ENCODE results near the gene RBM42. TPM values are rescaled to one million over a fixed set of nuclear protein-coding genes. Genes with fewer than 3 reads are reported as not detected.

The RBM42 gene
- total RNA-seq, 1 experiment from 2014 or later: 81.6 TPM

DNA sequence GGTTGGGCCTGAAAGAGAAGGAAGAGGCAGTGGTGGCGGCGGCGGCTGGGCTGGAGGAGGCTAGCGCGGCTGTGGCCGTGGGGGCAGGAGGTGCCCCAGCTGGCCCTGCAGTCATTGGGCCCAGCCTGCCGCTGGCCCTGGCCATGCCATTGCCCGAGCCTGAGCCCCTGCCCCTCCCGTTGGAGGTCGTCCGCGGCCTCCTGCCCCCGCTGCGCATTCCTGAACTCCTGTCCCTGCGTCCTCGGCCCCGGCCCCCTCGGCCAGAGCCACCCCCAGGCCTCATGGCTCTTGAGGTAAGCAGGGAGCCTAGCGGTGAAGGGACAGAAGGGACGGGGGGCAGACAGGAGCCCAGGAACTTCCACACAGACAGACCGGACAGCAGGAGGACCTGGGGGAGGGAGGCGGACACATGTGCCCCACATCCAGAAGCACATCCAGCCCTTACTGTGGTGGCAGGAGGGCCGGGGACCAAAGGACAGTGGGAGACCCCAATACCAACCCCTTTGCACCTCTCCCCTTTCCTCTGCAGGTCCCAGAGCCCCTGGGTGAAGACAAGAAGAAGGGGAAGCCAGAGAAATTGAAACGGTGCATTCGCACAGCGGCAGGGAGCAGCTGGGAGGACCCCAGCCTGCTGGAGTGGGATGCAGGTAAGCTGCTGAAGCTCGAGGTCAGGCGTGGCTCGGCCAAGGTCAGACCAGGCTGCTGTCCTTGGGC, 5.0 kb downstream of the RBM42 start:
- CTCF ChIA-PET: no interaction called here
- no peak overlapping the region for H3K9ac ChIP-seq (ENCODE audit: low read length)
- no peak for ATAC-seq

DNA sequence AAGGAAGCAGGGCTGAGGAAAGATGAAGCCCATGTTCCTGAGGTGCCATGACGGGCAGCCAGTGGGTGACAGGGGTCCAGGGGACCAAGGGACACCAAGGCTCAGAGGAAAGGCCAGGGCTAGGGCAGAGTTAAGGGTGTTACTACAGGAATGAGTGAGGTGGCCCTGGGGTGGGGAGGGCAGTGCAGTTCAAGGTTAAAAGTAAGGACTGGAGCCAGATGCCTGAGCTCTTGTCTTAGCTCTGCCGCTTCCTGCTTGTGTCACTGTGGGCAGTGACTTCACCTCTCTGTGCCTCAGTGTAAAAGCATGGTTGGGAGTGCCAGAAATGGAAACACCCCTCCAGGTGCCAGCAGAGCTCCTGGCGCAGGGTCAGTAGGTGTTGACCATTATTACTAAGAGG, 7.8 kb downstream of the RBM42 start:
- no peaks in the 10 kb centered on the region; the same call in 1 of the 2 replicates for H3K36me3 ChIP-seq (ENCODE audit: low read depth, low read length)
- H3K4me3 ChIP-seq (ENCODE audit: low read length): no peak overlapping the region
- no peaks in the 10 kb centered on the region for H3K9me3 ChIP-seq (ENCODE audit: low read length)
- no peak for TF ChIP-seq EZH2 (IDR thresholded peaks at IDR 0.05; ENCODE audit: low read length, unreplicated experiment)
- no peak for TF ChIP-seq CTCF (conservative IDR thresholded peaks at IDR 0.05; ENCODE audit: low read depth, low read length)
- TF ChIP-seq EZH2phosphoT487 (IDR thresholded peaks at IDR 0.05; ENCODE audit: borderline replicate concordance, low read length): no peak
- H3F3A ChIP-seq (ENCODE audit: low read length, unreplicated experiment): no peaks in the 10 kb centered on the region
- no peak overlapping the region for H3K27ac ChIP-seq (ENCODE audit: low read length)
- no peak overlapping the region for H3K4me2 ChIP-seq (ENCODE audit: low read length)
- no peaks in the 10 kb centered on the region for H4K20me1 ChIP-seq (ENCODE audit: low read length)
- CTCF ChIA-PET: no interaction called here
- no peak overlapping the region for H2AFZ ChIP-seq (ENCODE audit: low read length)
- no peak overlapping the region for H3K9ac ChIP-seq (ENCODE audit: low read length)
- BruUV-seq (replicated peaks): no TSS peak
- ATAC-seq: no peak
- H3K4me1 ChIP-seq (ENCODE audit: insufficient read depth, low read length): no peaks in the 10 kb centered on the region
- POLR2A ChIA-PET (ENCODE audit: unreplicated experiment): no interaction called here
- no peaks in the 10 kb centered on the region for H3K27me3 ChIP-seq (ENCODE audit: low read length)
- H3K9me2 ChIP-seq (replicated peaks; ENCODE audit: low read length): no peaks in the 10 kb centered on the region
- H3K79me2 ChIP-seq (ENCODE audit: low read length): no peaks in the 10 kb centered on the region
- no peak for DNase-seq
- intact Hi-C loops (cut with micrococcal nuclease): no loop called here

More for the DNA sequence above, 5.0 kb downstream of the RBM42 start:
- Histone ChIP-seq H3K4me2 (ENCODE audit: low read length) (no peak overlapping the region), H3K79me2 (ENCODE audit: low read length) (peaks cover 10% of the 10 kb centered on the region), H3K27ac (ENCODE audit: low read length) (no peak overlapping the region), H4K20me1 (ENCODE audit: low read length) (no peaks in the 10 kb centered on the region), H3K4me1 (ENCODE audit: insufficient read depth, low read length) (no peaks in the 10 kb centered on the region), H3K36me3 (ENCODE audit: low read depth, low read length) (peaks cover 6% of the 10 kb centered on the region; the same call in 1 of the 2 replicates), H3K4me3 (ENCODE audit: low read length) (no peak overlapping the region), H3F3A (ENCODE audit: low read length, unreplicated experiment) (no peaks in the 10 kb centered on the region), H3K27me3 (ENCODE audit: low read length) (no peaks in the 10 kb centered on the region), H3K9me2 (replicated peaks; ENCODE audit: low read length) (no peaks in the 10 kb centered on the region), H3K9me3 (ENCODE audit: low read length) (no peaks in the 10 kb centered on the region), H2AFZ (ENCODE audit: low read length) (no peak overlapping the region)
- intact Hi-C loops (cut with micrococcal nuclease): no loop called here
- no TSS peak for BruUV-seq (replicated peaks)
- DNase-seq: no peak
- POLR2A ChIA-PET (ENCODE audit: unreplicated experiment): no interaction called here
- TF ChIP-seq CTCF (conservative IDR thresholded peaks at IDR 0.05; ENCODE audit: low read depth, low read length) (no peak), EZH2phosphoT487 (IDR thresholded peaks at IDR 0.05; ENCODE audit: borderline replicate concordance, low read length) (no peak), EZH2 (IDR thresholded peaks at IDR 0.05; ENCODE audit: low read length, unreplicated experiment) (no peak)

DNA sequence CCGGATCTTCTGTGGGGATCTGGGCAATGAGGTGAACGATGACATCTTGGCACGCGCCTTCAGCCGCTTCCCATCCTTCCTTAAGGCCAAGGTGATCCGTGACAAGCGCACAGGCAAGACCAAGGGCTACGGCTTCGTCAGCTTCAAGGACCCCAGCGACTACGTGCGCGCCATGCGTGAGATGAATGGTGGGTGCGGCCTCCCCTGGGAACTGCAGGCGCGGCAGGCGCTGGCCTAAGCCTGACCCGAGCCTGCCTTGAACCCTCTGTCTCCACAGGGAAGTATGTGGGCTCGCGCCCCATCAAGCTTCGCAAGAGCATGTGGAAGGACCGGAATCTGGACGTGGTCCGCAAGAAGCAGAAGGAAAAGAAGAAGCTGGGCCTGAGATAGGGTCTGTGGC, 8.3 kb downstream of the RBM42 start:
- no peak overlapping the region for H3K9ac ChIP-seq (ENCODE audit: low read length)
- H3K27ac ChIP-seq (ENCODE audit: low read length): no peak overlapping the region
- BruUV-seq (replicated peaks): TSS peak; percentile 16
- no peak for DNase-seq
- H3K79me2 ChIP-seq (ENCODE audit: low read length): no peaks in the 10 kb centered on the region
- H3K27me3 ChIP-seq (ENCODE audit: low read length): no peaks in the 10 kb centered on the region
- CTCF ChIA-PET: no interaction called here
- no peaks in the 10 kb centered on the region for H3K9me3 ChIP-seq (ENCODE audit: low read length)
- no peaks in the 10 kb centered on the region for H3K9me2 ChIP-seq (replicated peaks; ENCODE audit: low read length)
- H4K20me1 ChIP-seq (ENCODE audit: low read length): no peaks in the 10 kb centered on the region
- H3K4me2 ChIP-seq (ENCODE audit: low read length): no peak overlapping the region
- TF ChIP-seq CTCF (conservative IDR thresholded peaks at IDR 0.05; ENCODE audit: low read depth, low read length): no peak
- TF ChIP-seq EZH2phosphoT487 (IDR thresholded peaks at IDR 0.05; ENCODE audit: borderline replicate concordance, low read length): no peak
- TF ChIP-seq EZH2 (IDR thresholded peaks at IDR 0.05; ENCODE audit: low read length, unreplicated experiment): no peak
- no peaks in the 10 kb centered on the region; the same call in 1 of the 2 replicates for H3K36me3 ChIP-seq (ENCODE audit: low read depth, low read length)
- H2AFZ ChIP-seq (ENCODE audit: low read length): no peak overlapping the region
- POLR2A ChIA-PET (ENCODE audit: unreplicated experiment): no interaction called here
- ATAC-seq: no peak
- intact Hi-C loops (cut with micrococcal nuclease): no loop called here
- no peaks in the 10 kb centered on the region for H3F3A ChIP-seq (ENCODE audit: low read length, unreplicated experiment)
- H3K4me1 ChIP-seq (ENCODE audit: insufficient read depth, low read length): no peaks in the 10 kb centered on the region
- H3K4me3 ChIP-seq (ENCODE audit: low read length): no peak overlapping the region
